Hematopoietic multipotent progenitor cell treated with erythropoietin and hydrocortisone succinate and interleukin-3 and kit ligand, for 15 days (in vitro differentiated cells): ENCODE results near the gene KDELR1.
A peak's percentile ranks its signal among the peaks of the same experiment; 100 is the strongest.

ENCODE experiments used
- DNase-seq: peaks from one replicate; pipeline ENCODE4 v3.0.0-alpha.2; 2015; ENCODE audit warnings: low spot score

The KDELR1 gene

DNA sequence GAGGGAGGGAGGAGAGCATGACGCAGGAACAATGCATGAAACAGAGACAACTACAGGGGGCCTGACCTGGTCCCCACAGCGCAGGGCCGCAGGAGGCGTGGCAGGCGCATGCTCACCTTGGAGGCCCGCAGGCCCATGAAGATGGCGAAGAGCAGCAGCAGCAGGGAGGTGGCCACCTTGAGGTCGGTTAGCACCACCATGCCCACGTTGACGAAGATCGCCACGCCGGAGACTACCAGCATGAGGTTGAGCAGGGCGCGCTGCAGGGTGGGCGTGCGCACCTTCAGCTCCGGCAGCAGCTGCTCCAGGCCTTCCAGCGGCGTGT, 49.0 kb downstream of the KDELR1 start:
- DNase-seq: no peak

- no peak for DNase-seq
Observed at GRCh38 chr19:48341515-48342413, 49.6 kb downstream of the KDELR1 start.

GRCh38 chr19:48340995-48341394, 50.4 kb downstream of the KDELR1 start:
- no peak for DNase-seq

GRCh38 chr19:48338802-48339503, 52.4 kb downstream of the KDELR1 start:
- no peak for DNase-seq

DNA sequence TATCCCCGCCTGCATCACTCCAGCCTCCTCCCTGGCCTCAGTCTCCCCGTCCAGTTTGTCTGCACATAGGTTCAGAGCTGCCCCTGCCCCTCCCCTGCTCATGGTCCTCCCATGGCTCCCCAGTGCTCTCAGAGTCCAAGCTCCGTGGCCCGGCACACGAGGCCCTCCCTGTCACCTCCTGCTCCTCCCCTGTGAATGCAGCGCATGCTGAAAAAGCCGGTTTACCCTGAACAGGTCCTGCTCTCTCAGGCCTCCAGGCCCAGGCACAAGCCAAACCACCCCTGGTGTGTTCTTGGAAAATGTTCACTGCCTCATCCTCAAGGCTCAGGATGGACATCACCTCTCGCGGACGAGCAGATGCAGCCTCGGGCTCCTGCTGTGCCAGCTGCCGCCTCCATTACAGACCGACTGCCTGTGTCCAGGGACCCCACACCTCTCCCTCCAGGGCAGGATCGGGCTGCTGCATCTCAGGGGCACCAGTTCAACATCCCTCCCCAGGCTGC, 53.0 kb downstream of the KDELR1 start:
- DNase-seq: no peak

GRCh38 chr19:48333467-48334384, 57.6 kb downstream of the KDELR1 start:
- DNase-seq: peak; percentile 90

GRCh38 chr19:48332662-48333466, 58.5 kb downstream of the KDELR1 start:
- DNase-seq: peak; percentile 96
